ENCODE data around the gene PHACTR3.

- no peak for TF ChIP-seq CTCF (IDR thresholded peaks at IDR 0.05)
- no peak for TF ChIP-seq ZFX (IDR thresholded peaks at IDR 0.05; ENCODE audit: borderline replicate concordance)
Observed at GRCh38 chr20:59813948-59814839, 209.9 kb downstream of the PHACTR3 start.
